MM.1S (cell line): ENCODE results near the gene CHN2.

Experiments
- DNase-seq: peaks from one replicate; pipeline ENCODE4 v3.0.0-alpha.2; 2015
- H2AFZ ChIP-seq: fragments of 300-600 bp; sonication (generic); 2 replicates; pipeline ENCODE4 v1.6.0; 2016; ENCODE audit warnings: antibody characterized with exemption, low read length
- H3F3A ChIP-seq: fragments of 300-600 bp; sonication (generic); 2 replicates; pipeline ENCODE4 v1.6.1; 2016; ENCODE audit warnings: mild to moderate bottlenecking, antibody characterized with exemption, low read length, moderate library complexity, mixed read lengths; ENCODE audit not compliant: insufficient read depth
- H3K27ac ChIP-seq: fragments of 300-600 bp; sonication (generic); 2 replicates; pipeline ENCODE4 v1.5.1; 2016; ENCODE audit warnings: mild to moderate bottlenecking, low read length
- H3K27me3 ChIP-seq: fragments of 300-600 bp; sonication (generic); replicated peaks from 2 replicates; pipeline ENCODE4 v1.6.0; 2016; ENCODE audit warnings: low read length; ENCODE audit not compliant: insufficient read depth
- H3K36me3 ChIP-seq: fragments of 300-600 bp; sonication (generic); replicated peaks from 2 replicates; pipeline ENCODE4 v1.6.1; 2016; ENCODE audit warnings: mild to moderate bottlenecking, low read length, mixed read lengths; ENCODE audit not compliant: insufficient read depth
- H3K4me1 ChIP-seq: fragments of 300-600 bp; sonication (generic); 2 replicates; pipeline ENCODE4 v1.6.1; 2016; ENCODE audit warnings: low read length, mixed read lengths
- H3K4me2 ChIP-seq: fragments of 300-600 bp; sonication (generic); 2 replicates; pipeline ENCODE4 v1.6.0; 2016; ENCODE audit warnings: low read depth, low read length
- H3K4me3 ChIP-seq: fragments of 300-600 bp; sonication (generic); 2 replicates; pipeline ENCODE4 v1.5.1; 2016; ENCODE audit warnings: low read length, mixed read lengths
- H3K79me2 ChIP-seq: fragments of 300-600 bp; sonication (generic); 2 replicates; pipeline ENCODE4 v1.6.1; 2016; ENCODE audit warnings: mixed run types, low read length, mixed read lengths
- H3K9ac ChIP-seq: fragments of 300-600 bp; sonication (generic); 2 replicates; pipeline ENCODE4 v1.6.1; 2016; ENCODE audit warnings: low read length, mixed read lengths
- H3K9me2 ChIP-seq: fragments of 300-600 bp; sonication (generic); replicated peaks from 2 replicates; pipeline ENCODE4 v1.6.1; 2016; ENCODE audit warnings: mild to moderate bottlenecking, low read length, mixed read lengths; ENCODE audit not compliant: insufficient read depth
- H3K9me3 ChIP-seq: fragments of 300-600 bp; sonication (generic); replicated peaks from 2 replicates; pipeline ENCODE4 v1.6.1; 2016; ENCODE audit warnings: mild to moderate bottlenecking, low read length, mixed read lengths; ENCODE audit not compliant: insufficient read depth
- H4K20me1 ChIP-seq: fragments of 300-600 bp; sonication (generic); 2 replicates; pipeline ENCODE4 v1.6.1; 2016; ENCODE audit warnings: mild to moderate bottlenecking, low read length, moderate library complexity, mixed read lengths; ENCODE audit not compliant: insufficient read depth
- CTCF ChIP-seq: fragments of 300-600 bp; sonication (generic); IDR thresholded peaks from 2 replicates; pipeline ENCODE4 v1.5.1; 2016; ENCODE audit warnings: antibody characterized with exemption, low read length, mixed read lengths
- EZH2 ChIP-seq: fragments of 300-600 bp; sonication (generic); optimal IDR thresholded peaks from 2 replicates; pipeline ENCODE3; 2017; ENCODE audit warnings: low read depth, mild to moderate bottlenecking, antibody characterized with exemption, low read length, mixed read lengths
- EZH2phosphoT487 ChIP-seq: fragments of 300-600 bp; sonication (generic); IDR thresholded peaks from 2 replicates; pipeline ENCODE4 v1.6.1; 2018; ENCODE audit warnings: antibody characterized with exemption, low read length

The CHN2 gene

GRCh38 chr7:29319719-29320521 is 125.3 kb downstream of the CHN2 start:
- DNase-seq: peak; percentile 16
- H3K4me3 ChIP-seq: no peak overlapping the region
- H4K20me1 ChIP-seq: no peaks in the 10 kb centered on the region
- H3K4me1 ChIP-seq: no peaks in the 10 kb centered on the region
- no peak overlapping the region for H2AFZ ChIP-seq
- H3K79me2 ChIP-seq: no peaks in the 10 kb centered on the region
- no peaks in the 10 kb centered on the region for H3F3A ChIP-seq
- no peaks in the 10 kb centered on the region for H3K9me2 ChIP-seq
- no peaks in the 10 kb centered on the region for H3K27me3 ChIP-seq
- no peaks in the 10 kb centered on the region for H3K36me3 ChIP-seq
- TF ChIP-seq CTCF (no peak), EZH2phosphoT487 (no peak), EZH2 (no peak)
- H3K9me3 ChIP-seq: no peaks in the 10 kb centered on the region
- no peak overlapping the region for H3K9ac ChIP-seq
- no peak overlapping the region for H3K4me2 ChIP-seq
- no peak overlapping the region for H3K27ac ChIP-seq

- Histone ChIP-seq H3K4me2 (no peak overlapping the region), H3K9me2 (no peaks in the 10 kb centered on the region), H3K9ac (no peak overlapping the region), H3K27me3 (no peaks in the 10 kb centered on the region), H3K9me3 (no peaks in the 10 kb centered on the region), H3K4me1 (no peaks in the 10 kb centered on the region), H2AFZ (no peak overlapping the region), H3K79me2 (no peaks in the 10 kb centered on the region), H3K4me3 (no peak overlapping the region), H3F3A (no peaks in the 10 kb centered on the region), H4K20me1 (no peaks in the 10 kb centered on the region), H3K36me3 (no peaks in the 10 kb centered on the region), H3K27ac (no peak overlapping the region)
- TF ChIP-seq CTCF: no peak
- no peak for TF ChIP-seq EZH2phosphoT487
- no peak for TF ChIP-seq EZH2
- no peak for DNase-seq
Observed at GRCh38 chr7:29320577-29320976, 126.0 kb downstream of the CHN2 start.

- Histone ChIP-seq H3K4me3 (no peak overlapping the region), H3K4me2 (no peak overlapping the region), H3K9ac (no peak overlapping the region), H3K9me2 (no peaks in the 10 kb centered on the region), H3K27ac (no peak overlapping the region), H3K36me3 (no peaks in the 10 kb centered on the region), H3K27me3 (no peaks in the 10 kb centered on the region), H3K79me2 (no peaks in the 10 kb centered on the region), H3K9me3 (no peaks in the 10 kb centered on the region), H4K20me1 (no peaks in the 10 kb centered on the region), H2AFZ (no peak overlapping the region), H3K4me1 (no peaks in the 10 kb centered on the region), H3F3A (no peaks in the 10 kb centered on the region)
- no peak for DNase-seq
- TF ChIP-seq CTCF: no peak
Observed at GRCh38 chr7:29322023-29322712, 127.6 kb downstream of the CHN2 start.
